Astrocyte (in vitro differentiated cells and primary cell): ENCODE measurements around the gene B3GAT3.

Experiments
- CTCF ChIP-seq: IDR thresholded peaks from 2 replicates; pipeline ENCODE4 v1.5.1; 2011; ENCODE audit warnings: low read depth, mild to moderate bottlenecking, inconsistent platforms, low read length, moderate library complexity; ENCODE audit not compliant: insufficient read depth
- EZH2 ChIP-seq: IDR thresholded peaks from 2 replicates; pipeline ENCODE4 v1.6.1; 2012; ENCODE audit warnings: mild to moderate bottlenecking, low read length, inconsistent platforms; ENCODE audit not compliant: insufficient read depth

- no peak for TF ChIP-seq CTCF
- no peak for TF ChIP-seq EZH2
These were observed 42.5 kb downstream of the B3GAT3 start for GRCh38 chr11:62579252-62579651.
